Neuron (in vitro differentiated cells): Measurements from ENCODE around the gene CDC37.

ENCODE experiments used
- H2AFZ ChIP-seq: one replicate; pipeline ENCODE4 v1.6.1; 2013; ENCODE audit warnings: low read depth, mild to moderate bottlenecking, inconsistent platforms, low read length, moderate library complexity
- H3K27me3 ChIP-seq: one replicate; pipeline ENCODE4 v1.6.1; 2013; ENCODE audit warnings: low read length; ENCODE audit not compliant: insufficient read depth
- H3K36me3 ChIP-seq: one replicate; pipeline ENCODE4 v1.6.1; 2013; ENCODE audit warnings: low read length; ENCODE audit not compliant: insufficient read depth
- H3K4me1 ChIP-seq: one replicate; pipeline ENCODE4 v1.6.1; 2013; ENCODE audit warnings: low read length; ENCODE audit not compliant: insufficient read depth
- H3K4me3 ChIP-seq: 2 replicates; pipeline ENCODE4 v1.5.1; 2013; ENCODE audit warnings: mild to moderate bottlenecking, low read length, moderate library complexity
- H3K9me3 ChIP-seq: one replicate; pipeline ENCODE4 v1.6.1; 2013; ENCODE audit warnings: low read length

Gene CDC37

DNA sequence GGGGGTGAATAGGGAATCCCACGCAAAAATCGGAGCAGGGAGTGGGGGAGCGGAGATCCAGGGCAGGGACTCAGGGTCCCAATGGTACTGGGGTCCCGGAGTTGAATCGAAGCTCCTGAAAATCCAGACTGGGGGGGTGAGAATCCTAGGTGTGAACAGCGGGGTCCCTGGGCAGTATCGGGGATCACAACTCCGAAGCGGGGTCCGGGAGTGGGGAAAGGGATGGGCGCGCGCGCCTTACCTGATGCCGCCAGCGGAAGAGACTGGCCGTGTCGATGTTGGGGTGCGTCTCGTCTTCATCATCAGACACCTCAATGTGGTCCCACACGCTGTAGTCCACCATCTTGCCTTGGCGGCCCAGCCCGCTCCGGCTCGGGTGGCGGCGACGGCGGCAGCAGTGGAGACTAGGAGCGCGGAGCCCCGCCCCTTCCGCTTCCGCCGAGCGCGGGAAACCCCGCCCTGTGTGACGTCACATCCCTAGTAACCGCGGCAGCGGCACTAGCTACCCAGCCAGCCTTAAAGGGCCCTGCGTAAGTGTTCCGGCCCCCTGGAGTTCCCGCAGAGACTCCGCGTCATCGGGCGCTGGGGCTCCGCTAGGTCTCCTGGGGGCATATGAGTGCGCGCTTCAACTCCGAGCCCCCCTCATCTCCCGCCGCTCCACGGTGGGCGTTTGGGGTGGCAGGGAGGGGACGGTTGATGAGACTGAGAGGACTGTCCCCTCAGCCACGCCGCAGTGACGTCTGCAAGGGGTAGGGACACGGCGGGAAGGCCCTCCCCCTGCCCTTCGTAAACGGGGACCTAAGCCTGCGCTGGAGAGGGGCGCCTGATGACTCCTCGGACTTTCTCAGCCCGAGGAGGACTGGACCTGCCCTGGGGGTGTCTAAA is at the start of gene CDC37:
Gene CDC37 (minus strand): TSS at position 406 of the 885 bp plus-strand sequence. CDS start 63 bp downstream, at position 343.
- peaks cover 15% of the 10 kb centered on the region for H3K4me1 ChIP-seq
- H3K9me3 ChIP-seq, result no peaks in the 10 kb centered on the region
- peak within 1 kb of the TSS; percentile 78 for H3K4me3 ChIP-seq
- H3K36me3 ChIP-seq, result peaks cover 13% of the 10 kb centered on the region
- no peaks in the 10 kb centered on the region for H3K27me3 ChIP-seq
- peak within 1 kb of the TSS; percentile 67 for H2AFZ ChIP-seq

DNA sequence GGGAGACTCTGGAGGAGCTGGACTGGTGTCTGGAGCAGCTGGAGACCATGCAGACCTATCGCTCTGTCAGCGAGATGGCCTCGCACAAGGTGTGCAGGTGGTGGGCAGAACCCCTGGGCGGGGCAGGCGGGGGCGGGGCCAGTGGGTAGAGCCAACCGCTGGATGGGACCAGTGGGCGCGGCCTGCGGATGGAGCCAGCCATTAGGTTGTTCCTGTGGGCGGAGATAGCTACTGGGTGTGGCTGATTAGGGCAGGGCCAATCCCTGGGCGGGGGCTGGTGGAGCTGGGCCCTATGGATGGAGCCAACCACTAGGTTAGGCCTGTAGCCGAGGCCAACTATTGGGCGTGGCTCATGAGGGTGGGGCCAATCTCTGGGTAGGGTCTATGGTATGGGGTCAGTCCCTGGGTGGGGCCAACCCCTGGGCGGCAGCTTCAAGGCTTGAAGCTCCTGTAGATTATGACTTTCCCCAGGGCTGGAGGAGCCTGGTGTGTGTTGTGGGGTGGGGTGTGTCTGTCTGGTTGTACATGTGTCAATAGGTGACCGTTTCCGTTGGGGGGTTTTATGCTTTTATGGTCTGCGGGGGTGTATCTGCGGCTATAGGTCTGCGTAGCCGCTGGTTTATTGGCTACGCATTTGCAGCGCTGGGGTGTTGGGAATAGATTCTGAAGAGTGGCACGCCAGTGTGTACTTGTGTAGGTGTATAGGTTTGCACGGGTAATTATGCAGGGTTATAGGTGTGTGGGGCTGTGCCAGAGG is 47.7 kb upstream of the CDC37 start:
- Histone ChIP-seq H3K27me3 (no peaks in the 10 kb centered on the region), H3K36me3 (no peaks in the 10 kb centered on the region), H2AFZ (no peak overlapping the region), H3K4me1 (peaks cover 22% of the 10 kb centered on the region), H3K4me3 (no peak overlapping the region), H3K9me3 (no peaks in the 10 kb centered on the region)

DNA sequence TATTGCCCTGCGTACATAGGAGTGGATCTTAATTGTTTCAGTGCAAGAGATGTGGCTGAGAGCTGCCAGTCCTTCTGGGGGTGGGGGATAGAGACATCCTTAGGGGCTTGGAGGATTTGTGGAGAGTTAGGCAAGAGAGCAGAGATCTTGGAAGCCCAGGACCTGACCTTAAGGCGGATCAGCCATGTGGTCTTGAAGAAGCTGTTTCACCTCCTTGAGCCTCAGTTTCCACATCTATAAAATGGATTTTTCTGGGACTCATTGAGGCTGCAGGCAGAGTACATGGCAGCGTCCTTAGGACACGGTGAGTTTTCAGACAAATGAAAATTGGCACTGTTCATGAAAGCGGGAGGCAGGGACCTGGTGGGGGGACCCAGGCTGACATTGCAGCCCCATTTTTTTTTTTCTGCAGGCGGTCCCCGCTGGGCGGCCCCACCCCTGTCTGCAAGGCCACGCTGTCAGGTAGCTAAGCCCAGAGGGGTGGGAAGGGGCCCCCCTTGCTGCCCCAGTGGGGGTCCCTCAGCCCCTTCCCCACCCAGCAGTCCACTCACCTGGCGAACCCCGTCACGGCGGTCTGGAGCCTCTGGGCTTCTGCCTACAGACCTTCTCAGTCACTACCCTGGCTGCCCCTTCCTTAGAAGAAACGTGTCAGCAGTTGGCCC is 47.0 kb upstream of the CDC37 start:
- Histone ChIP-seq H3K9me3 (no peaks in the 10 kb centered on the region), H3K4me1 (peaks cover 22% of the 10 kb centered on the region), H2AFZ (no peak overlapping the region), H3K27me3 (no peaks in the 10 kb centered on the region), H3K4me3 (no peak overlapping the region), H3K36me3 (no peaks in the 10 kb centered on the region)

DNA sequence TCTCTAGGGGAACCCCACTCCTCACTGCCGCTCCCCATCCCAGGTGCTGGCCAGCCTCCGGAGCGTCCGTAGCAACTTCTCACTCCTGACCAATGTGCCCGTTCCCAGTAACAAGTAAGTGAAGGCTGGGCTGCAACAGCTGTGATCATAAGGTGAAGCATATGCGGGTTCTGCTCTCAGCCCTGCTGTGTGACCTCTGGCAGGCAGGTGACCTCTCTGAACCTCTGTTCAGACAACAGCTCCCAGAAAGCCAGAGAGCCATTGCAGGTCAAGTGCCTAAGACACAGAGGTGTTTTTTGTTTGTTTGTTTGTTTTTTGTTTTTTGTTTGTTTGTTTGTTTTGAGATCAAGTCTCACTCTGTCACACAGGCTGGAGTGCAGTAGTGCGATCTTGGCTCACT is 45.7 kb upstream of the CDC37 start:
- Histone ChIP-seq H3K36me3 (no peaks in the 10 kb centered on the region), H2AFZ (no peak overlapping the region), H3K4me3 (no peak overlapping the region), H3K9me3 (no peaks in the 10 kb centered on the region), H3K27me3 (no peaks in the 10 kb centered on the region), H3K4me1 (peaks cover 13% of the 10 kb centered on the region)

DNA sequence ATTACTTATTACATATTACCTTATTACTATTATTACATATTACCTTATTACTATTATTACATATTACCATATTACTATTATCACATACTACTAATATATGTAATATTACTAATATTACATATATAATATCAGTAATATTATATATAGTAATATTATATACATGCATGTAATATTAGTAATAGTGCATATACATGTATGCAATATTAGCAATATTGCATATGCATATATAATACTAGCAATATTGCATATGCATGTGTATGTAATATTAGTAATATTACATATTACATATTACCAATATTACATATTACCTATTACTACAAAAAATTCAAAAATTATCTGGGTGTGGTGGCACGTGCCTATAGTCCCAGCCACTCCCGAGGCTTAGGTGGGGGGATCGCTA is 39.4 kb upstream of the CDC37 start:
- H3K36me3 ChIP-seq, result no peaks in the 10 kb centered on the region
- H3K4me3 ChIP-seq, result no peak overlapping the region
- H3K9me3 ChIP-seq, result no peaks in the 10 kb centered on the region
- no peaks in the 10 kb centered on the region for H3K27me3 ChIP-seq
- H3K4me1 ChIP-seq, result no peaks in the 10 kb centered on the region
- no peak overlapping the region for H2AFZ ChIP-seq

DNA sequence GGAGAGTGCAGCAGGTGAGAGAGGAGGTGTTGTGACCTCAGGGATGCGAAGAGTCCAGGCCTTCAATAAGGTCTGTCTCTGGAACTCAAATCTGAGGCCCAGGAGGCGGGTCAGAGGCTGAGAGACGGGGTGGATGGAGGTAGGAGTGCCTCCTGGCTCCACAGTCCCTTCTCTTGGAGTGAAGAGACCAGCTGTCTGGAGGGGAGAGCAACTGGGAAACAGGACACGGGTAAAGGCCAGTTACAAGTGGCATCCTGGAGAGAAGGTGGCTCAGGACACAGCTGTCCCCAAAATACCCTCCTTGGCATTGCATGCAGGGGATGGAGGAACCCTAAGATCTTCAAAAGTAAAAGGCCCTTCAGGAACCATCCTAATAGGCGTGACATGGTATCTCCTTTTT is 36.2 kb upstream of the CDC37 start:
- no peaks in the 10 kb centered on the region for H3K9me3 ChIP-seq
- no peaks in the 10 kb centered on the region for H3K36me3 ChIP-seq
- H3K27me3 ChIP-seq, result no peaks in the 10 kb centered on the region
- no peak overlapping the region for H2AFZ ChIP-seq
- no peak overlapping the region for H3K4me3 ChIP-seq
- no peaks in the 10 kb centered on the region for H3K4me1 ChIP-seq

DNA sequence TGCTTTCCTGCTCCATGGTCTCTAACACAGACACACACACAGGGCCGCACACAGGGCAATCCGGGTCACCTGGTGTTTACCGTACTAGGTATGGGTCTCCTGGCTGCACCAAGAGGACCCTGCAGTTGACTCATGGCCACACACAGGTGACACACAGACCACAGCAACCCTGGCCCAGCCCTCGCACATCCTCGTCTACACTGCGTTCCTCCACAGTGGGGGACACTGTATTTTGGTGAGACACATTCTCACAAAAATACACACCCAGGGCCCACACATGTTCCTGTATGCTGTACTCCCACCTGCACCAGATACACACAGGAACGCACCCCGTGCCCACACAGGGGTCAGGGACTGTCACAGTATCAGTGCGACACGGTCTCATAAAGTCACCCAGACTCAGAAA is 29.8 kb upstream of the CDC37 start:
- peaks cover 53% of the 10 kb centered on the region for H3K27me3 ChIP-seq
- no peak overlapping the region for H3K4me3 ChIP-seq
- no peaks in the 10 kb centered on the region for H3K9me3 ChIP-seq
- no peaks in the 10 kb centered on the region for H3K36me3 ChIP-seq
- H3K4me1 ChIP-seq, result peaks cover 5% of the 10 kb centered on the region
- H2AFZ ChIP-seq, result no peak overlapping the region

DNA sequence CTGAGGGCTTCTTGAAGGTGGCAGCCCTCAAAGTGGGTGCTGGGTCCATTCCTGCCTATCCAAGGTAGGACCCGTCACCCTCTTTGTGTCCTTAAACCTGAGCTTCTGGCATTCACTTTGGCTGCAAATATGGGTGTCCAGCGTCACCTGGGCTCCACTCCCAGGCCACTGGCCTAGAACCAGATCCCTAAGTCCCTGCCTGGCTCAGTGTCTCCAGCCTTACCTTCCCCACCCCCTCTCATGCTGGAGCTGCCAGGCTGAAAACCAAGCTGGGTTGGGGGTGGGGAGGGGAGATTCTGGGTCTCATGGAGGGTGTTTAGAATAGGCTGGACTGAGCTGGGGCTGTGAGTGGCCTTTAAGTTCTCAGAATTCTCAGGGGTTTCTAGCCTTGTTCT is 29.4 kb upstream of the CDC37 start:
- H3K36me3 ChIP-seq, result no peaks in the 10 kb centered on the region
- H3K4me3 ChIP-seq, result no peak overlapping the region
- peaks cover 5% of the 10 kb centered on the region for H3K4me1 ChIP-seq
- no peaks in the 10 kb centered on the region for H3K9me3 ChIP-seq
- no peak overlapping the region for H2AFZ ChIP-seq
- peaks cover 56% of the 10 kb centered on the region for H3K27me3 ChIP-seq

DNA sequence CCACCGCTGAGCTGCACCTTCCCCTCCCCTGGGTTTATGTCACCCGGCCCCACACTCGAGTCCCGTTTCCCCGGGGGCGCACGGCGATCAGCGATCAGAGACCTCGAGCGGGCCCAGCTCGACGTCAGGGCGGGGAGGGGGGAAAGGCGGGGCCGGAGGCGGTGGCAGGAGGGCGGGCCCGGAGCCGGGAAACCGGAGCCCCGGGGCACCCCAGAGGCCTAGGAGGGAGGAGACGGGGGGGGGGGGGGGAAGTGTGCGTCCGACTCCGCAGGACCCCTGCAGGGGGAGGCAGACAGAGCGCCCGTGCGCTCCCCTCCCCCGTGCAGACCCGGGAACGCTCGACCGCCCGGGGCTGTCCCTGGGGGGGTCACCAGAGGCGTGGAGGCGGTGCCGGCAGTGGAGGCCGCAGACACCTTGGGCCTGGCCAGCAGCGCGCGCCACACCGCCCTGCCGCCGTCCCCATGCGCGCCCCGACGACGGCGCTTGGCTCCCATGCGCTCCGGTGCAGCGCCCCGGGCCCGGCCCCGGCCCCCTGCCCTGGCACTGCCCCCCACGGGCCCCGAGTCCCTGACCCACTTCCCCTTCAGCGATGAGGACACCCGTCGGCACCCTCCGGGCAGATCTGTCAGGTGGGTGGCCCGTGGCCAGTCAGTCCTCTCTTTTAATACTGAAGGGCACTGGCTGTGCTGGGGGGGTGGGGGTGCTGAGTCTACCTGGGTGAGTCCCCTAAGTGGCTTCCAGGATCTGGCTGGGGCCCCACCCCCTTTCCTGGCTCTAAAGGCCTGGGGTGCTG is 28.8 kb upstream of the CDC37 start:
- Histone ChIP-seq H3K36me3 (no peaks in the 10 kb centered on the region), H3K27me3 (peaks cover 62% of the 10 kb centered on the region), H3K4me3 (no peak overlapping the region), H3K4me1 (peaks cover 5% of the 10 kb centered on the region), H3K9me3 (no peaks in the 10 kb centered on the region), H2AFZ (no peak overlapping the region)

DNA sequence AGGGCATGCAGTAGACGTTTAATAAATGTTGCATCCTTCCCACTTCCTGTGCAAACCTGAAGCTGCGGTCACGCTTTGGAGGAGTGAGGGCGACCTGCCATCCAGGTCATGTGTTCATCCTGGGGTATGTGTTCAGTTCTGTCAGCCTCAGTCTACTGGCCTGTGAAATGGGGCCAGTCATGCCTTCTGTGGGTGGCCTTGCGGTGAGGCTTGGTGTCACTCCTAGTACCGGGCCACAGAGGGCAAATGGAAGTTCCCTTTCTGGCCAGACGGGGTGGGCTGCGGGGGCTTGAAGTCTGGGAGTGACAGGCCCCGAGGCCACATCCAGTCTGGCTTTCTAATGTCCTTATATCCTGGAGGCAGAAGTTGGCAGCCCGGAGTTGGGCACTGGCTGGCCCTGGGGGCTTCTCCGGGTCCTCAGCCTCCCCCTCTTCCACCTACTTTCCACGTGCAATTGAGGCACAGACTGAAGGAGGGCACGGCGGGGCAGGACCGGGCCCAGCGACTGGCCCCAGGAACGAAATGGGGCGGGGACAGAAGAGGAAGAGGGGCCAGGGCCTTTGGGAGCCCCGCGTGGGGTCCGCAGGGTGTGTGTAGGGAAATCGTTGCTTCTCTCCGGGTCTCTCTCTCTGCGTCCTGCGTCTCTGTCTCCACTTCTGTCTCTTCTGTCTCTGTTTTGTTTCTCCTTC is 28.1 kb upstream of the CDC37 start:
- H3K4me3 ChIP-seq, result peak overlapping the region; percentile 20
- peaks cover 65% of the 10 kb centered on the region for H3K27me3 ChIP-seq

DNA sequence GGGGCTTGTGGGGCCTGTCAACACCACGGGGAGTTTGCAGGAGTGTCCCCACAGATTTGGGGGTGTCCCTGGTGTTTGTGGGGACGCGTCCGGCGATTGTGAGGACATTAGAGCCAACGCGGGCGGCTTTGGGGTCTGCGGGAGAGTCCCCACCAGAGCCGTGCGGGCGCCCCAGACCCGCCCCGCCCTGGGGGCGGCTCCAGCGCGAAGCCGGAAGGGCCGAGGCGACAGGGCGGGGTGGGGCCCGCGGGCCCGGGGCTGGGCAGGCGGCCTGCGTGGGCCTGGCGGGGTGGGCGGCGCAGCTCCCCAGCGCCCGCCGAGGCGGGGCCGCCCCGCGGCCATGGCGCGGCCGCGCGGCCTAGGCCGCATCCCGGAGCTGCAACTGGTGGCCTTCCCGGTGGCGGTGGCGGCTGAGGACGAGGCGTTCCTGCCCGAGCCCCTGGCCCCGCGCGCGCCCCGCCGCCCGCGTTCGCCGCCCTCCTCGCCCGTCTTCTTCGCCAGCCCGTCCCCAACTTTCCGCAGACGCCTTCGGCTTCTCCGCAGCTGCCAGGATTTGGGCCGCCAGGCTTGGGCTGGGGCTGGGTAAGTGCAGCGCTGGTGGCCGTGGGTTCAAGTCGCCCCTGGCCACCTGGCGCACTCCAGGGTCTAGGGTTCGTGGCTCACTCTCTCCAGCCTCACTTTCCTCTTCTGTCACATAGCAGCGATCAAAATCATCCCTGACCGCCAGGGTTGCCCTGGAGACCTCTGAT is 27.3 kb upstream of the CDC37 start:
- Histone ChIP-seq H2AFZ (no peak overlapping the region), H3K9me3 (no peaks in the 10 kb centered on the region), H3K27me3 (peaks cover 70% of the 10 kb centered on the region), H3K36me3 (no peaks in the 10 kb centered on the region), H3K4me3 (peak overlapping the region; percentile 20), H3K4me1 (peaks cover 5% of the 10 kb centered on the region)

More for the DNA sequence above, 28.1 kb upstream of the CDC37 start:
- Histone ChIP-seq H3K4me1 (peaks cover 5% of the 10 kb centered on the region), H2AFZ (no peak overlapping the region), H3K9me3 (no peaks in the 10 kb centered on the region), H3K36me3 (no peaks in the 10 kb centered on the region)
